GM18498 (cell line): ENCODE results near the gene PPP2R3C.
"Not testable (repeated sequence)": the region's sequence is repeated elsewhere in the genome, so short reads cannot be mapped to it uniquely, and the experiment has no call there.

ENCODE experiments used
- ATAC-seq: cut with Tn5 transposase; IDR thresholded peaks from one replicate; pipeline ENCODE4 v1.9.1; 2021; ENCODE audit warnings: mild to moderate bottlenecking, moderate library complexity; ENCODE audit not compliant: unreplicated experiment

Gene PPP2R3C

DNA sequence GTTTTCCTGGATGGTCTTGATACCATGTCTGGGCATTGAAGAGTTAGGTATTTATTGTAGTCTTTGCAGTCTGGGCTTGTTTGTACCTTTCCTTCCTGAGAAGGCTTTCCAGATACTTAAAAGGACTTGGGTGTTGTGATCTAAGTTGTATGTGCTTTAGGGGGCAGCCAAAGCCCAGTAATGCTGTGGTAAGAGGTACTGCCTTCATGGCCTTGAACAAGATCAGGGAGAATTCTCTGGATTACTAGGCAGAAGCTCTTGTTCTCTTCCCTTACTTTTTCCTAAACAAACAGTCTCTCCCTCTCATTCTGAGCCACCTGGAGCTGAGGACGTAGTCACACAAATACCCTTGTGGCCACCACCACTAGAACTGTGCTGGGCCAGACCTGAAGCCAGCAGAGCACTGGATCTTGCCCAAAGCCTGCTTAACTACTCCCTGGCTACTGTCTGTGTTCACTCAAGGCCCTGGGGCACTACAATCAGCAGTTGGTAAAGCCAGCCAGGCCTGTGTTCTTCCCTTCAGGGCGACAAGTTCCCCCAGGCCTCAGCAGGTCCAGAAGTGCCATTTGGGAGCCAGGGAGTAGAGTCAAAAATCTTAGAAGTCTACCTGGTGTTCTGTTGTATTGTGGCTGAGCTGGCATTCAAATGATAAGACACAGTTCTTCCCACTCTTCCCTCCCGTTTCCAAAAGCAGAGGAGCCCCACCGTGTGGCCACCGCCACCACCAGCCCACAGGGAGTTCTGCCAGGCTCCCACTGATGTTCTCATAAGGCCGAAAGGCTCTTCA is 11.9 kb upstream of the PPP2R3C start:
- ATAC-seq: no peak

DNA sequence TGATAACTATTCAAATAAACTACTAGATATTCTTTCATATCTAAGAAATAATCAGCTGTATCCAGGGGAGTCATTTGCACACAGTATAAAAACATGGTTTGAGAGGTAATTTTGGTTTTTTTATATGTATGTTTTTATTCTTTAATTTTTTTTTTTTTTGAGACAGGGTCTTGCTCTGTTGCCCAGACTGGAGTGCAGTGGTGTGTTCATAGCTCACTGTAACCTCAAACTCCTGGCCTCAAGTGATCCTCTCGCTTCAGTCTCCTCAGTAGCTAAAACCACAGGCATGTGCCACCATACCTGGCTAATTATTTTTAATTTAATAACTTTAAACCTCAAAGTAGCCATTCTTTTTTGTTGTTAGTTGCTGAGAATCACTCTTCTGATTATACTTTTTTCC is 2.3 kb upstream of the PPP2R3C start:
- ATAC-seq: no peak

DNA sequence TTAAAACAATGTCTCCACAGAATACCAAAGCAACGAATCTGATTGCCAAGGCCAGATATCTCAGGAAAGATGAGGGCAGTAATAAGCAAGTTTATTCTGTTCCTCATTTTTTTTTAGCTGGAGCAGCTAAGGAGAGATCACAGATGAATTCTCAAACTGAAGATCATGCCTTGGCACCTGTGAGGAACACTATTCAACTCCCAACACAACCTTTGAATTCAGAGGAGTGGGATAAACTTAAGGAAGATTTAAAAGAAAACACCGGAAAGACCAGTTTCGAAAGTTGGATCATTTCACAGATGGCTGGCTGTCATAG is 1.6 kb upstream of the PPP2R3C start:
- ATAC-seq: no peak

DNA sequence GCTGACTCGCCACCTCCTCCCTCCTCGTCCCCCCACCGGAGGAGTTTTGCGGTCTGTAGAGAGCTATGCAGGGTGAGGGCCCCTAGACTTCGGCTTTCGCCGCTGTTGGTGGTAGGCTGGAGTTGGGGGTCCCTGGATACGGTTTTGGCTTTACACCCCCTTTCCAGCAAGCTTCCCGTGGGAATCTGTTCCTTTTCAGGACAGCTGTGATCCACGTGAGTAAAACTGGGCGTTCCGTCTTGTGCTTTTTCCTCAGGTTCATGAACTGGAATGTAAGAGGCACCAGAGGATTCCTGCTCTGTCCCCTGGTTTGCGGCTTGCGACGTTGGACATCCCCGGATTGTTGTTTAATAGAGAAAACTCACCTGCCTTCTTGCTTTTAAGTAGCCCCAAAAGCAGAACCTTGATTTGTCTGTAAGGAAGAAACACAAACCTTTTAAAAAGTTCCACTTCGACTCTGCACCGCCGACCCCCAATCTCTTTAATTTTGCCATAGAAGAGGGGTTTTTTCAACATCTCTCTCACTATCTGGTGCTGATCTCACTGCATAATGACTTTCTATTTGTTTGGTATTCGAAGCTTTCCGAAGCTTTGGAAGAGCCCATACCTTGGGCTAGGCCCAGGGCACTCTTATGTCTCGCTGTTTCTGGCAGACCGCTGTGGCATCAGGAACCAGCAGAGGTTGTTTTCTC is 1.1 kb upstream of the PPP2R3C start:
- ATAC-seq: peak; percentile 2

DNA sequence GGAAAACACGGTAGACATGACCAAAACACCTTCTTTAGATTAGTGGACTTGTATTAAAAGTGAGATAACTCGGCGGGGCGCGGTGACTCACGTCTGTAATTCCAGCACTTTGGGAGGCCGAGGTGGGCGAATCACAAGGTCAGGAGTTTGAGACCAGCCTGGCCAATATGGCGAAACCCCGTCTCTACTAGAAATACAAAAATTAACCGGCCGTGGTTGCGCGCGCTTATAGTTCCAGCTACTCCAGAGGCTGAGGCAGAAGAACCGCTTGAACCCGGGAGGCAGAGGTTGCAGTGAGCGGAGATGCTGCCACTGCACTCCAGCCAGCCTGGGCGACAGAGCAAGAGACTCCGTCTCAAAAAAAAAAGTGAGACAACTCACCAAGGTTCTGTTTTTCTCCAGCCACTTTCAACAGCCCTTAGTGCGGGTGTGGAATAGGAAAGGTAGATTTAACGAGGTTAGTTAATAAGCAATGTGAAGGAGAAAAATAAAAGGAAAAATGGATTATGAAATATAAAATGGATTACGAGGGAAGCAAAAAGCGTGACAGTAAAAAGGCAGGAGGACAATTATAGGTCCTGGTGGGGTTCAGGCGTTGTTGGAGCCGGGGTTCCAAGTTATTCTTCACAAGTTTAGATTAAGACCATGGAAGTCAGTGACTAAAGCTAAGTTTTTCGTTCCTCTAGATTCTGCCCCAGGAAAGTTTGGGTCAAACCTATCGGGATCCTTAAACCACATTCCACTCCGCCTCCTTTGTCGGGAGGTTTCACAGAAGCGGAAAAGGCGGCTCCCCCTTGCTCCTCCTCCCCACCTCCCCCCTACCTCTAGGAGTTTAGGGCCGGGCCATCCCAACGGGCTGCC is 534 bp downstream of the PPP2R3C start:
- no peak for ATAC-seq

DNA sequence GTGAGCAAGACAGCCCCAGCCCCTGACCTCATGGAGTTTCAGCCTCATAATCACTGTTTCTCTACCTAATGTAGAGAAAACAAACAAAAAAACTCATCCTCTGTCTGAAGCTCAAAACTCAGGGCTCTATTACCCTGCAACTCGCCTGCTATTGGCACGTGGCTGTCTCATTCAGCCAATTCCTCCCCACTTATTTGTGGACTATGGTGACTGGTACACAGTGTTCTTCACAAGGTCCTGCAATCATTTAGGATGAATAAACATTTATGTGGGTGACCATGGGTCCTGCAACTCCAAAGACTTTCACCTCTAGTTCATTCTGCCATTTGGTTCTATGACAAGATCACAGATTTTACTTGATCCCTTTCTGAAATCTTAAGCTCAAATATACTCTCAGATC is 4.7 kb downstream of the PPP2R3C start:
- ATAC-seq: no peak

DNA sequence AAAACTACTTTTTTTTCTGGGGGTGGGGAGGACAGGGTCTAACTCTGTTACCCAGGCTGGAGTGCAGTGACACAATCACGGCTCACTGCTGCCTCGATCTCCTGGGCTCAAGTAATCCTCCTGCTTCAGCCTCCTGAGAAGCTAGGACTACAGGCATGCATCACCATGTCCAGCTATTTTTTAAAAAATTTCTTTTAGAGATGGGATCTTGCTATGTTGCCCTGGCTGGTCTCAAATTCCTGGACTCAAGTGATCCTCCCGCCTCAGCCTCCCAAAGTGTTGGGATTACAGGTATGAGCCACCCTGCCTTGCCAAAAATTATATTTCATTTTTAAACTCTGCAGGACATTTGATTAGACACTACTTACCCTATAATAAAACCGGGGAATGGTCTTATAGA is 5.5 kb downstream of the PPP2R3C start:
- ATAC-seq: no peak

DNA sequence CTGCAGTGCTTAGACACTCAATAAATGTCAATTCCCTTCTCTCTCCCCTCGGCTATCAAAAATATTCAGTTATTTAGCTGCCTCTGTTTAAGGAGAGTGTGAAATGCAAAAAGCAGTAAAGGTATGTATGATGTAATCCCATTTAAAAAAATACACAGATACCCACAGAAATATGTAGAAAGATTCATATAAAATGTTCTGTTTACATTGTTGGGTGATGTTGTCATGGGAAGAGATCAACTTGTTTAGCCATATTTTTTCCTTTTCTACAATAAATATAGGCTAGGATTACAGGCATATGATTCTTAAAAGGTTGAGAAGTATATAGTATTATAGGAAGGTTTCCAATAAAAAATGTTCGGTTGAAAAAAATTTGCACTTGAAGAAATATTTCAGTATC is 7.8 kb downstream of the PPP2R3C start:
- no peak for ATAC-seq

DNA sequence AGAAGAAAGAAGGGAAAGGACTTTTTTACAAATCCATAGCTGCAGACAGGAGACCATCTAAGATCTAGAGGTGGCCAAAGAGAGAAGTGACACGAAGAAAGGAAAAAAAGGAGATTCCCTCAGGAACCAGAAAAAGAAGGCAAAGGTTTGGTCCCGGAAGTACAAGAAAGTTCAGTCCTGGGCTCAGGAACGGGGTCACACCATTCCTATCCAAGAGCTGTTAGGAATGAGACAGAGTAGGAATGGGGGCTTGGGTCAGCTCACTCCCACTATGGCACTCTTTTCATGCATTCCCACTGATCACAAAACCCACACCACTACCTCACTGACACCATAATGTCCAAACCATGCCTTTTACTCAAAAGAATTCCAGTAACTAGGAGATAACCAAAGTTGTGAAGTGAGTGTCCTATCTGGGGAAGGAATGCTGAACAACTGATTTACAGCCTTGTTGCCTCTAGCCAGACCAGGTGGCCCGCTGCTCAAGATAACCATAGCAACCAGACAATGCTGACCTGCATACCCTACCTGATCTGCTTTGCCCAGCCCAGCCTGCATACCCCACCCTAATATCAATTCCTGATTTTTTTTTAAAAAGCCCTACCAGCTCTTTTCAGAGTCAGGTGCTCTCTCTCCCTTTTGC is 8.4 kb downstream of the PPP2R3C start:
- ATAC-seq: no peak

DNA sequence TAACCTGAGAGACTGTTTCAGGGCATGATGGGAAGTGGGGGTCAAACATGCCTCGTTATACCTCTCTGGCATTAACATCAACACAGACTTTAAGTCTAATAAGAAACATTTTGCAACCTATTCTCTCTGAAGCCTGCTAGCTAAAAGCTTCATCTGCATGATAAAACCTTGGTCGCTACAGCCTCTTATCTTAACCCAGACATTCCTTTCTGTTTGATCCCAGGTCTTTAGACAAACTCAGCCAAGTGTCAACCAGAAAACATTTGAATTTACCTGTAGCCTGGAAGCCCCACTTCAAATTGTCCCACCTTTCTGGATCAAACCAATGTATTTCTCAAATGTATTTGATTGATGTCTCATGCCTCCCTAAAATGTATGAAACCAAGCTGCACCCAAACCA is 9.1 kb downstream of the PPP2R3C start:
- no peak for ATAC-seq

DNA sequence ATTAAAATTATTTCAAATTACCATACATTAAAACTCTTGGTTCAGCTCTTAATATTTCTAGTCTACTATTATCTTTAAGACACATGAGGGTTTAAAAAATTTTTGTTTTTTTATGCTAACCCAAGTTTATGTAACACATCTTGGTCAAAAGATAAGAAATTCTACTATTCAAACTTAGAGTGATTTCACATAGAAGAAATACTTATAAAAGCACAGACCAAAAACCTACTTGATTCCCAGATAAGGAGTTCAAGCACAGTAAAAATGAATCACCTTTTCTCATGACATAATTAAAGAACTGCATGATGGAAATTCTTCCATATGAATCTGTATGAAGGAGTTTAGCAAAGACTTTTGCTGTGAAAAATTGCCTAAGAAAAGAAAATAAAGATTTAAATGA is 13.9 kb downstream of the PPP2R3C start:
- ATAC-seq: no peak

DNA sequence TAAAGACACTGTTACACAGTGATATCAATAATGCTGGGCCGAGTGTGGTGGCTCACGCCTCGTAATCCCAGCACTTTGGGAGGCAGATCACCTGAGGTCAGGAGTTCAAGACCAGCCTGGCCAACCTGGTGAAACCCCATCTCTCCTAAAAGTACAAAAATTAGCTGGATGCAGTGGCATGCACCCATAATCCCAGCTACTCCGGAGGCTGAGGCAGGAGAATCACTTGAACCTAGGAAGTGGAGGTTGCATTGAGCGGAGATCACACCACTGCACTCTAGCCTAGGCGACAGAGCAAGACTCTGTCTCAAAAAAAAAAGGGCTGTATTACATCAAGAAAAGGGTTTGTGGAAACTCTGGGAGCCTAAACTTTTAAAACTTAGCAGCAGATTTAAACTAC is 27.1 kb downstream of the PPP2R3C start:
- not testable (repeated sequence) for ATAC-seq

DNA sequence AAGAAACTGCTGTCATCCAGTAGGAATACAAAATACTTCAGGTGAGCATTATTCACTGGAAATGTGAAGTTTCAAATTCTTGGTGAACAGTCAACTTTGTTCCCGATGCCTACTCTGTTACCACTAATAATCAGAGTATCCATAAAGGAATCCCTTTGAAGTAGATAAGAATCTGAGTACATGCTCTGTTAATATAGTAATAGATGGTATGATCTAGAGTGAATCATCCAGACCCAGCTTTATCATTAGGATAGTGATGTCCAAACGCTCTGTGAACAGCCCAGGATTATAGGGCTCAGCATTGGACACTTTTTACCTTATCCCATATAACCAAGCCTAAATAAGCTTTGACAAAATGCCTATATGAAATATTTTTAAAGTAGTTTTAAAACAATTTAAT is 33.3 kb downstream of the PPP2R3C start:
- no peak for ATAC-seq

DNA sequence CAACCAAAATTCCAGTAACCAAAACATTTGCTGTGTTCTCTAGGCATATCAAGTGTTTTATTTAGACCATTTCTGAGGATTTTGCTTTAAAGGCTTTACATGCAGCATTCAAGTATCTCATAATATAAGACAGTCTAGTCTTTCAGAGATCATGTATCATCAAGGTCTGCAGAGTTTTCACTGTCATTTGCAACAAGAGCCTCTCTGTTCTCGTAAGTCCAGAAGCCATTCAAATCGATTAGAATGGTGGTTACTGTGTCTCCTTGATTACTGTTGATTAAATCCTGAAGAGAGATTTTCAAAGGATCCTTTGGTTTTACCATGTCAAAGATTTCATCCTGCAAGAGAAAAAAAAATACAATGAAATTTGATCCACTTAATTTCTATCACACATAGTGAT is 36.3 kb downstream of the PPP2R3C start:
- ATAC-seq: no peak

DNA sequence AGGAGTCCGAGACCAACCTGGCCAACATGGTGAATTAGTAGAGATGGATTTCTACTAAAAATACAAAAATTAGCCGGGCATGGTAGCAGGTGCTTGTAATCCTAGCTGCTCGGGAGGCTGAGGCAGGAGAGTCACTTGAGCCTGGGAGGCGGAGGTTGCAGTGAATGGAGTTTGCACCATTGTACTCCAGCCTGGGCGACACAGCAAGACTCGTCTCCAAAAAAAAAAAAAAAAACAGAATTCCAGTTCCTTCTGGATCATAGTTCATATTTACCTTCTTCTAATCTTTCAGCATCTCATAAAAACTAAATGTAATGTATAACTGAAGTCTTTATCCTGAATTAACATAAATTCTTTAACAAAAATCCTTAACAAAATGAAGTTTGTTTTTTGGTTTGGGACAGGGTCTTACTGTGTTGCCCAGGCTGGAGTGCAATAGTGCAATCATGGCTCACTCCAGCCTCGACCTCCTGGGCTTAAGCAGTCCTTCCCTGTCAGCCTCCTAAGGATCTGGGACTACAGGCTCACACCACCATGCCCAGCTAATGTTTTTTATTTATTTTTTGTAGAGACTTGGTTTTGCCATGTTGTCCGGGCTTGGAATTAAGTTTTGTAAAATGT is 38.1 kb downstream of the PPP2R3C start:
- no peak for ATAC-seq

DNA sequence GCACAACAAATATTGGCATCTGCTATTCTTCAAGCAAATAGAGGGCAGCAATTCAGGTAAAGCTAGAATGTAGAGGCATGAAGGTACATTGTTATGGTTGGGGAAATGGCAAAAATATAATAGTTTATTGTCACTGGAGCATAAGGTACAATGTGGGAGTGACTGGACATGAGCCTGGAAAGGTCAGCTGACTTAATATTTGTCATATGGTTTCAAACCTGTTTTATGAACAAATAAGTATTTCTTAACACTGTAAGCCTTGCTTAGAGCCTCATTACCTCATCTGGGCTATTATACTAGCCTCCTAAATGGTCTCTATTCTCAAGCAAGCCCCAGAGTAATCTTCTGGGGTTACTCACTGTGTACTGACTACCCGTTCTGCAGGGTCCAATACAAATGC is 42.0 kb downstream of the PPP2R3C start:
- ATAC-seq: no peak

DNA sequence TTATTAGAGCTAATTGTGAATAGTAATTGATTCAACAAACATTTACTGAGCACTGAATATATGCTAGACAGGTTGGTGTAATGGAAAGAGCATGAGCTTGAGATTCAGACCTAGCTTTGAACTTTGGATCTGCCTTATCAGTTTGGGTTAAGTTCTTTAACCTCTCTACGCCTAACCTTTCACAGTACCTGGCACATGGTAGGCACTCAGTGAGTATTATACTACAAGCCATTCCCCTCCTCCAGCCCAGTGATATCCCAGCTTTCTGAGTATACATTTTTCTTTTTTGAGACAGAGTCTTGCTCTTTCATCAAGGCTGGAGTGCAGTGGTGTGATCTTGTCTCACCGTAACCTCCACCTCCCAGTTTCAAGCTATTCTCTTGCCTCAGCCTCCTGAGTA is 43.7 kb downstream of the PPP2R3C start:
- no peak for ATAC-seq

DNA sequence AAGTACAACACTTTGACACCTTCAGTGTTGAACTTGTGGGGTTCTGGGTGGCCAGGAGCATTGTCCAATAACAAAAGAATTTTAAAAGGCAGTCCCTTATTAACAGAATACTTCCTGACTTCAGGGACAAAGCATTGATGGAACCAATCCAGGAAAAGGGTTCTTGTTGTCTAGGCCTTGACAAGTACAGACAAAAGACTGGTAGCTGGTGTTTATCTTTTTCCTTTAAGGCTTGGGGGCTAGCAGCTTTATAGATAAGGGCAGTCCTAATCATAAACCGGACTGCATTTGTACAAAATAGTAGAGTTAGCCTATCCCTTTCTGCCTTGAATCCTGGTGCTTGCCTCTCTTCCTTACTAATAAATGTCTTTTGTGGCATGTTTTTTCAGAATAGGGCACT is 48.3 kb downstream of the PPP2R3C start:
- ATAC-seq: no peak

DNA sequence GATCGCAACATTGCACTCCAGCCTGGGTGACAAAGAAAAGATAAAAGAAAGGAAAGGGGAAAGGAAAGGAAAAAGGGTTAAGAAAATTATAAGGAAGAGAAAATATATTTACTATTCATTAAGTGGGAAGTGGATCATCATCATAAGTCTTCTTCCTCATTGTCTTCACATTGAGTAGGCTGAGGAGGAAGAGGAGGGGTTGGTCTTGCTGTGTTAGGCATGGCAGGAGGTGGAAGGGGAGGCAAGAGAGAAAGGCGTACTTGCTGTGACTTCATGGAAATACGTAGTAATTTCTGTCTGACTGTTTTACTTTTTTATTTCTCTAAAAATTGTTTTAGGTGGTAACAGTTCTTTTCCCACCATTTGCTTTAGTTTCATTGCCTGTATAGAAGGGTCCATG is 49.6 kb downstream of the PPP2R3C start:
- no peak for ATAC-seq

DNA sequence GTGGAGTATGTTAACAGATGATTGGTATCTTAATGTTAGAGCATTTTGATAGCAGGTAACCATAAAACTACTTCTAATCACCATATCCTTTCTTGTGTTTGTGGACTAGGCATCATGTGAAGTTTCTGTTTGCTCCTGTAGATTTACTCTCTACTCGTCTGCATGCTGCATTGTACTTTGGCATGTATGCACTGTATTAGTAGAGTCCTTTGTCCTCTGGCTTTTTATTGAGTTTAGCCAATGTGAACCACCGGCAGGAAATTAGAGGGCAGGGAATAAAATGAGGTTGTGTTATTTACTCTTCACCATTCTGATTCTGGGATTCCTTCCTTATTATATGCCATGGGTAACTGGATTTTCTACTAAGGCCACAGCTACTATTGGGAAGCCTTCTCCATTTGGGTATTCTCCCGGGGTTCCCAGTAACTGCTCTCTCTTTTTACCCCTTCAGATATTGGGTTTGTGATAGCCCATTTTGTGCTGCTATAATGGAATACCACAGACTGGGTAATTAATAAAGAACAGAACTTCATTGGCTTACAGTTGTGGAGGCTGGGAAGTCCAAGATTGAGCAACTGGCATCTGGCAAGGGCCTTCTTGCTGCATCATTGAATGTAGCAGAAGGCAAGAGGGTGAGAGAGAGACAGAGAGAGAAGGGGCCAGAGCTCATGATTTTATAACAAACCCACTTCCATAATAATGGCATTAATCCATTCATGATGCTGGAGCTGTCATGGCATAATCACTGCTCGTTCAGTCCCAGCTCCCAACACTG is 53.4 kb downstream of the PPP2R3C start:
- no peak for ATAC-seq
